Activated CD4-positive, CD25-positive, alpha-beta regulatory T cell treated with anti-CD3 and anti-CD28 coated beads, Interleukin-2, amount 50 U/mL, for 72 hours (primary cell): ENCODE data around the gene SLC34A3.
"Not testable (repeated sequence)": the region's sequence is repeated elsewhere in the genome, so short reads cannot be mapped to it uniquely, and the experiment has no call there.

ENCODE experiments used
- DNase-seq: peaks from one replicate; pipeline ENCODE4 v3.0.0; 2021

Gene SLC34A3

DNA sequence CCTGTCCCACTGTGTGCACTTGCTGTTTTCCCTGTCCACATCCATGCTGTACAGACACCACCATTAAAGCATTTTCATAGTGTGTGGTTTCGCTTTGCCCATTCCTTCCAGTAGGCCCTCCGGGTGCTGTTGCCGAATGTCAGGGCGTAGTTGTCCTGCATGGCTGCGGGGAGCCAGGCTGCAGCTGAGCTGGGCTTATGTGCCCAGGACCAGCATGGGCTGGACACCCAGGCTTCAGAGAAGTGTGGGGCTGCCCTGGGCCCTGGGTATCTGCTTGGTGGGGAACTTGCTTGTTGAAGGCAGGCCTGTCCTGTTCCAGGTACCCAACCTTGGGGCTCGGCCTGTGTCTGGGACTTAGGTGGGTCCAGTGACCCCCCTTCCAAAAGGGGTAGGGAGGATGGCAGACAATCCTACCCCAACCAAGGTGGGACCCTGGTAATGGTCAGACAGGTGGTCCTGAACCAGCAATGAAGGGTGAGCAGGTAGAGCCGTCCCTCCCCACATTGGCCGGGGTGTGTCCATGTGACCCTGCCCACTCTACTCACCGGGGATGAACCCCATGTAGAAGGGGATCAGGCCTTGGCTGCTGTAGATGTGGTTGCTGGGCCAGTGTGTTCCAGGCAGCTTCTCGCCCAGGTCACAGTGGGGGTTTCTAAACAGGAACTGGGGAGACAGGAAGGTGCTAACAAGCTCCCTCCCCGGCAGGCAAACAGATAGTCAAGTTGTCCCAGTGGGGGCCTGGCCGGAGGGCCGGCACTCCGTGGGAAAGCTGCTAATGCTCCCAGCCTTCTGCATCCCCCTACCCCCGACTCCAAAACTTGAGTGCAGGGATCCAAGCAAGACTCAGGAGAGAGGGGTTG is 13.2 kb downstream of the SLC34A3 start:
- DNase-seq, result no peak

DNA sequence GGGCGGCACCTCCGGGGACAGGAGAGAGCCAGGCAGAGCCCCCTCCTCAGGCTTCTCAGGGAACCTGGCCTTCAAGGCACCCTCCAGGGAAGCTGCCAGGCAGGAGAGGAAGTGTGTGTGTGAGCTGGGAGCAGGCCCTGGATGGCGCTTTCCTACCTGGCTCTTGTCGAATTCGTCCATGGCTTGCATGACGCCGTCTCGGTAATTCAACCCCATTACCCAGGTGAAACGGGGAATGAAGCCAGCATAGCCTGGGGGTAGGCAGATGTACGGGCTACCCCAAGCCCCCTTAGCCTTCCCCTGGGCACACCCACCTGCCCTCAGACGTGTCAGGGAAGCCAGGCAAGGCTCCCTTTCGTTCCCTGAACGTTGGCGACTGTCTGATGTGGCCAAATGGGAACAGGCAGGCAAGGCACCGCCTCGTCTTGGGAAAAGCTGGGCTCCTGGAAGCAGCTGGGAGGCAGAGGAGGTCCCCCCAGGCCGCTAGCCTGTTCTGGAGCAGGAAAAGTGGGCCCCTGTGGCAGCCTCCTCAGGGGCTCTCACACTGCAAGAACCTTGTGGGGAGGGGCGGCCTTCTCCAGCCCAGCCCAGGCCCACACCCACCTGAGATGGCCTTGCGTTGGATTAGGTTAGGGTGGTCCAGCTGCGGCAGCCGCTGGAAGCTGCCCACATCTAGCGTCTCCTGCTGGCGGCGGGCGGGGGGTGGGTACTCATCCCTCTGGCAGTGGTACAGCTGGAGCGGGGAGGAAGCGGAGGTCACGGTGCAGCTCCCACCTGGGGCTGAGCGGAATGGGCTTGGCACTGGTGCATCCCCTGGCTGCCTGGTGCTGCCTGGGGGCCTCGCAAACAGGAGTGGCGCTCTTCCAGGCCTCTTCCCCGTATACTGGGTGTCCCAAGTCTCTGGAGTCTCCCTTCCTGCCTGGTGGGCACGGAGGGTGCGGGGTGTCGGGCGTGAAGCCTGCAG is 14.1 kb downstream of the SLC34A3 start:
- DNase-seq, result no peak

DNA sequence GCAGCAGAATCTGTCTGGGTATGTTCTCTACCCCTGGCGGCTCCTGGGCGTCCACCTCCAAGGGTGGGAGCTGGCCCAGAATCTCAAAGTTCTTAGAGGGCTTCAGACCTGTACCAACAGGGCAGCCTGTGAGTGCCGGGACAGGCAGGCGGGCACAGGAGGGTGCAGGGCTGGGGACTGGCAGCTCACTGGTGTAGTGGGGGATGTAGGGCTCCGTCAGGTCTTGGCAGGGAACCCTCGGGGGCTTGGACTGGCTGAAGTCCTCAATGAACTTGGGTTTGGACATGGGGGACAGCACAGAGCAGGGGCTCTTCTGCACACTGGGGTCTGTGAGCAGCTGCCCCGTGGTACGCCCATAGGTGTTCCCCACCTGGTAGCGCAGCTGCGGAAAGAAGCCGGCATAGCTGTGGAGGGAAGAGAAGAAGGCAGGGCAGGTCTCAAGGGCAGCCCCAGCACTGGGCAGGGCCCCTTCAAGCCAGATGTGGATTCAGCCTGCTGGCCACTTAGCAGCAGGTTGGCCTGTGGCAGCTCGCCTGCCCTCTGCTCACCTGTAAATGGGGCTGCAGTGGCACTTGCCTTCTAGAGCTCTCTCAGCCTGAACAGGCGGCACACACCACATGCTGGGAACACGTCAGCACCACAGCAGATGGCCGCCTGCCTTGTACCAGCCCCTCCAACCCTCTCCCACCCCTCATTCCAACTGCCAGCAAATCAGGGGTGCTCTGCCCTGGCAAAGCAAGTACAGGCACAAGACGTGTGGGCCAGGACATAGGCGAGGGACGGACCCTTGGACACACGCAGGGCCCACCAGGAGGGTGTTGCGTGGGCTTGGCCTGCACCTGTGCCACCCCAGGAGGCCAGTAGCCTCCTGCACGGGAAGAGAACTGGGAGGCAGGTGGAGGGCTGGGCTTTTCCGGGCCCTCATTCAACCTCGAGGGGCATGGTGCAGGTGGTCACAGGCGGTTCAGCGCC is 15.0 kb downstream of the SLC34A3 start:
- DNase-seq, result no peak

DNA sequence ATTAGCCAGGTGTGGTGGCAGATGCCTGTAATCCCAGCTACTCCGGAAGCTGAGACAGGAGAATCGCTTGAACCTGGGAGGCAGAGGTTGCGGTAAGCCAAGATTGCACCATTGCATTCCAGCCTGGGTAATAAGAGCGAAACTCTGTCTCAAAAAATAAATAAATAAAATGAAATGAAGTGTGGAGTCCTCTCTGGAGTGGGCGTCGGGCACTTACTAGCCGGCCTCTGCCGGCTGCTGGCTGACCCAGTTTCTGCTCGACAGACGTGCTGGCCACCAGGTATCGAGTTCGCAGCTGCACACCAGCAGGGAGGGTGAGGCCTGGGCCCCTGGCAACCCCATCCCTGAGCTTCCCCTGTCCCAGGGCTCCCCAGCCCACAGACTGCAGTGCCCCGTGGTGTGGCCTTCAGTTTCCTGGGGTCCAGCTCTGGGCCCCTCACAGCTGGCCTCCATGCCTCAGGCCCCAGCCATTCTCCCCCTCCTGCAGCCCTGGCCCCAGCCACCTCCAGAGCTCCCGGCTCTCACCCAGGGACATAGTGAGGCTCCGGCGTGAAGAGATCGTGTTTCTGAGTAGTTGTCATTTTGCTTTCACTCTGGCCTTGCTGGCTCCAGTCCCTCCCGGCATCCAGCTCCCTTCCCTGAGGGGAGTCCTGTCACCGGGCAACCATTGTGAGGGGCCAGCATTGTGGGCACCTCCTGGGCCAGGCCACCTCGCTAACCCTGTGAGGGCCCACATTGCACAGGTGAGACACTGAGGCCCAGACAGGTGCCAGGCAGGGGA is 16.6 kb downstream of the SLC34A3 start:
- no peak for DNase-seq

DNA sequence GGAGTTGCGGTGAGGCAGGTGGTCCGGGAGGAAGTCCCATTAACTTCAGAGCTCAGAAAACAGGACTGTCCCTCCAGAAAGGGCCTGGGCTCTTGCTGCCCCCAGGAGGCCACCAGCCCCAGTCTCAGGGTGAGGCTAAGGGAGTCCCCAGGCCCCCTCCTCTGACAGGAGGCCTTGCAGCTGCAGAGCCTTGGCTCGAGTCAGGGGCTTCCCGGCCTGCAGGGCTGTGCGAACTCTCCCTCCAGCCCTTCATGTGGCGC is 17.1 kb downstream of the SLC34A3 start:
- DNase-seq, result no peak

DNA sequence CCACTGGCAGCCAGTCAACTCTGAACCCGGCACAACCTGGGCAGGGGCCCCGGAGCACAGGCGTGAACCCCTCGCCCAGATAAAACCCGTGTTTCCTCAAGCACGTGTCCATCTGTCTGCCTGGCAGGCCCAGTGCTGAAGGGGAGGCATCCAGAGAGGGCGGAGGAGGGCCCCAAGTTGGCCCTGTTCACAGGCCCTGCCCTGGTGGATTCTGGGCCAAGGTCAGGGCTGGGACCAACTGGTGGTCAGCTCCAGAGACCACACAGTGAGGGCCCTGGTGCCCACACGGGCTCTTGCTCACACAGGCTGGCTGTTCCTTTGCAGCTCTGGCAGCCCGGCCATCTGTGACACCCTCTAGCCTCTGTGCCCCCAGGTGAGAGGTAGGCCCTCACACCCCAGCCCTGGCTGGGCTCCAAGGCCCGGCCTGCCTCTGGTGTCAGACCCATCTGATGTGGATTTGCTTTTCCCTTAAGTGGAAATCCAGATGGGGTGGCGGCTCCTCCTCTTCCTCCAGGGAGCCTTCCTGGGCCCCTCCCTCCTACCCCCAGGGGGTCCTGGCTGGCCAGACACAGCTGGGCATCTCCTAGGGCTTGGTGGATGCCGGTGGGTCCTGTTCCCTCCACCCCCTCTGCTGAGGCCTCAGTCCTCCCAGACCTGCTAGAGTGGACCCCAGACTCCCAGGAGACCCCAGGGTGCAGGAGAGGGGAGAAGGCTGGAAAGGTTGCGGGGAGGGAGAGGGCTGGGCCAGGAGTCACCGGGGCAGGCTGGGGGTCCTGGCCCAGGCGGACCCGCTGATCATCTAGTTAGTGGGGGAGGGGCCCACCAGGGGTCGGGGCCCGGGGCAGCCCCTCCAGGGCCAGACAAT is 19.9 kb downstream of the SLC34A3 start:
- no peak for DNase-seq

DNA sequence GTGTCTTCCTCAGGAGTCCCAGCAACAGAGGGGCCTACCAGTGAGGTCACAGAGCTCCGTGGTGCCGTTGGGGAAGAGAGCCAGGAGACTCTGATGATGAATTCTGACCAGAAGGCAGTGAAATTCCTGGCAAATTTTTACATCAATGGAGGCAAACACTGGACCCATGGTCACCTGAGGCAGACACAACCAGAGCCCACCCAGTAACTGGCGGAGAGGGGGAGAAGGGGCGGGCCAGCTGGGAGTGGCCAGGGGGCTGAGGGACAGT is 20.4 kb downstream of the SLC34A3 start, which contains the start of gene STPG3:
STPG3 (plus strand) TSS at position 93 of the 268 bp plus-strand sequence; CDS start at position 94, 1 bp downstream.
- no peak for DNase-seq

DNA sequence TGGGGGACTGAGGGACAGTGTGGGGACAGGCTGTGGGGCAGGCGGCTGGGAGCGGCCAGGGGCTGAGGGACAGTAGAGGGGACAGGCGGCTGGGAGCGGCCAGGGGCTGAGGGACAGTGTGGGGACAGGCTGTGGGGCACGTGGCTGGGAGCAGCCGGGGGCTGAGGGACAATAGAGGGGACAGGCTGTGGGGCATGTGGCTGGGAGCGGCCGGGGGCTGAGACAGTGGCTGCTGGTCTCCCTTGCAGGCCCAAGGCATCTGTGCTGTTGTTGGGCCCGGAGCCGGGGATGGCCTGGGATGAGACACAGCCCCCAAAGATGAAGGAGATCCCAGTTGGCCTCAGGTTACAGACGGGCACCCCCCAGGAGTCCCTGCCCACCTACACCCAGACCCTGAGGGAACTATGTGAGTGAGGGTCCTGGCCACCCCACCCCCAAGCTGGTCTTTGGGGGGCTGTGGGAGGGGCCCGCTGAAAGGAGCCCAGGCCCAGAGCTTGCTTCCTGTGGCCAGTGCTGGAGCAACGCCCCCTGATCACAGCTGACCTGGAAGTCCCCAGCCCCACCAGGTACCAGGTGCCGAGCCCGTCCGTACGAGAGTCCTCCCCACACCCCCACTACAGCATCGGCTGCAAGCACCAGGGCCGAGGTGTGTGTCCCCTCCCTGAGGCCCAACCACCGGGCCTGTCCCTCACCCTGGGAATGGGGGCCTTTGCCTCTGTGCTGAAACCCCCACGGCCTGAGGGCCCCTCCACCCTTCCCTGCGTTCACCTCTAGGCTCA is 21.0 kb downstream of the SLC34A3 start:
- no peak for DNase-seq

DNA sequence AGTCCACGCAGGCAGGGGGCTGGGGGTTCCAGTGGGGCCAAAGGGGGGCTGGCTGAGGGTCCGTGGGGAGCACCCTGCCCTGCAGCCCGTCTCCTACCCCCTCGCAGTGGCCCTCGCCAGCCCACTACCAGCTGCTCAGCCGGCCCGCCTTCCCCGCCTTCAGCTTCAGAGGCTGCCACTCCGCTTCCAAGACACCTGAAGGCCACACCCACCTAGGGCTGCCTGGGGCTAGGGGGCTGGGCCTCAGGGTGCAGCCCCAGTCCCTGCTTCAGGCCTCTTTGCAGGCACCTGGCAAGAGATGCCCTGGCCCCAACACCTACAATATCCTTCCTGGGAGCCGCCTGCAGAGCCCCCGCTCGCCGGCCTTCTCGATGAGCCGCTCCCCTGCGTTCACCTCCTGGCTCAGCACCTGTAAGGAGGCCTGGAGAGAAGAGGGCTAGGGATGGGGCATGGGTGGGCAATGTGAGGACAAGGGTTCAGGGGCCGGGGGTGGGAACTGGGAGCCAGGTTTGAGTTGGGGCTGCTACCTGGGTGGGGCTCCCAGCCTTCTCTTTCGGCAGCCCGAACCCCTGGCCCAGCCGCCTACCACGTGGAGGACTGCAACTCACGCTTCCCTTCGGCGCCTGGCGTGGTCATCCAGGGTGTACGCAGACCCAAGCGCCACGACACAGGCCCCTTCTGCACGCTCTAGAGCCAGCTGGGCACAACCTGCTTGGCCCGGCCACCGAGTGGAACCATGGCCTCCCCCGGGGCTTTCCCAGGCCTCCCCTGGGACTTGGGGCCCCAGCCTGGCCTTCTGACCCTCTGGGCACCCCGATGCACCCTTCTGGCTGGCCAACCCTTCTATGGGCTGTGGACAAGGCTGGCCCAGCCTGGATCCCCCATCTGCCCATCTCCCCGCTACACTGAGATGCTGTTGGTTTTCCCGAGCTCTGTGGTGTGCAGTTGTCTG is 22.1 kb downstream of the SLC34A3 start:
- no peak for DNase-seq

DNA sequence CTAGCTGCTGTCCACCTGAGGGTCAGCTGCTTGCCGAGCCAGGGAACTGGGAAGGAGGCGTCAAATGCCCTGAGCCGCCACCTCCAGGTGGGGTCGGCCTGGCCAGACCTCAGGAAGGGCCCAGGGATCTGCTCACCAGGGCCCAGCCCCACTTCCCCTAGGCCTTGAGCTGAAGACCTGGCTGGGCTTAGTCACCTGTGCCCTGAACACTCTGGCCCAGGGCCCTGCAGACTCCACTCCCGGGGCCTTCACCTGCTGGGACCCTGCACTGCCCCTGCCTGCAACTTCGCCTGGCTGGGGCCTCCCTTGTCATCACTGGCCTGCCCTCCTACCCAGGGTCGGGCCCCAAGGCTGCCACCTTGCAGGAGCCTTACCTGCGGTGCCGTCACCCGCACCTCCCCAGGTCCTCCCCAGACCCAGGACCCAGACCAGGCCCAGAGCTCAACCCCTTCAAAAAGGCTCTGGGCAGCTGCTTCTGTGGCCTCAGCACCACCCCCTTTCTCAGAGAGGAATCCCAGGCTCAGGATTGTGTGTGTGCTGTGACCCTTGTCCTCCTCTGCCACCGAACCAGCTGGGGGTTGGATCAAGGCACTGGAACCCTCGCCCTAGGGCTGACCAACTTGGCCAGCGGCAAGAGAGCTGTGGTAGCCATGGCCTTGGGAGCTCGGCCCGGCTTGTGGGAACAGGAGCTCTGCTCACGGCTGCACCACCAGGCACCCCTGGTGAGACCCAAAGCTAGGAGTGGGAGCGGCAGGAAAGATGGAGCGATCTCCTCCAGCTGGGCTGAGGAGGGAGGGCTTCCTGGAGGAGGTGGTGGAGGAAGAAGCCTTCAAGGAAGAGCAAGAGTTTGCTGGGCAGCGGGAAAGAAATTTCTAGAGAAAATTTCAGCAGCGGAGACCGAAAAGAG is 23.3 kb downstream of the SLC34A3 start:
- DNase-seq, result no peak

DNA sequence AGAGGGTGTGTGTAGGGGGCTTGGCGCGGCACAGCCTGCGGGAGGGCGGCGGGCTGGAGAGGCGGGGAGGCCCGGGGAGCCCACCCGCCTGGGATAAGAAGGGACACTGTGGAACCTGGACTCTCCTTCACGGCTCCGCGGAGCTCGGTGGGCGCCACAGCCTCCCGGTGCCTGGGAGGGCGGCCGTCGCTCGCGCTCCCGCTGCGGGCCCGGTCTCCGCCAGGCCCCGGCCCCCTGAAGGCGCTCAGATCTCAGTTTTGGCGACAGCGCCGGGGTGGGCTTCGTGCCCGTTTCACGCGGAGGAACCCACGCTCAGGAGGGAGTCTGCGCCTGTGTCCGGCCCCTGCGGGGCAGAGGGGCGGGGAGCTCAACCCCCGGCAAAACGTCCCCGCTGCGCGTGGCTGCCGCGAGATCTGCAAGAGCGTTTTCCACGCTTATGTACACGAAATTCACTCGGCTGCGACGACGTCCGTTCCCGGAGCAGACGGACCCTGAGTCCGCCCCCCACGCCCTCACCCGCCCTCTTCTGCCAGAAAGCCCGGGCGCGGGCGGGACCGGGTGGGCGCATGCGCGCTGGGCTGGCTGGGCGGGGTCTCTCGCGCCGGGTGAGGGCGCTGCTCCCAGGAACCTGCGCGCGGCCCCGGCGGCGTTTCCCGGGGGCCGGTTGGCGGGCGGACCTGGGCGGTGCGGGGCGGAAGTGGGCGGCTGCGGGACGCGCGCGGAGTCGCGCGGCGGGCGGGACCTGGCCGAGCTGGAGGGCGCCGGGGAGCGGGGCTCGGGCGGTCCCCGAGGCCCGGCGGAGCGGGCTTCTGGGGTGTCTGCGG is 24.1 kb downstream of the SLC34A3 start, which contains the start of gene NELFB:
NELFB (plus strand) TSS at position 704 of the 824 bp plus-strand sequence.
- DNase-seq, result peak; percentile 99

DNA sequence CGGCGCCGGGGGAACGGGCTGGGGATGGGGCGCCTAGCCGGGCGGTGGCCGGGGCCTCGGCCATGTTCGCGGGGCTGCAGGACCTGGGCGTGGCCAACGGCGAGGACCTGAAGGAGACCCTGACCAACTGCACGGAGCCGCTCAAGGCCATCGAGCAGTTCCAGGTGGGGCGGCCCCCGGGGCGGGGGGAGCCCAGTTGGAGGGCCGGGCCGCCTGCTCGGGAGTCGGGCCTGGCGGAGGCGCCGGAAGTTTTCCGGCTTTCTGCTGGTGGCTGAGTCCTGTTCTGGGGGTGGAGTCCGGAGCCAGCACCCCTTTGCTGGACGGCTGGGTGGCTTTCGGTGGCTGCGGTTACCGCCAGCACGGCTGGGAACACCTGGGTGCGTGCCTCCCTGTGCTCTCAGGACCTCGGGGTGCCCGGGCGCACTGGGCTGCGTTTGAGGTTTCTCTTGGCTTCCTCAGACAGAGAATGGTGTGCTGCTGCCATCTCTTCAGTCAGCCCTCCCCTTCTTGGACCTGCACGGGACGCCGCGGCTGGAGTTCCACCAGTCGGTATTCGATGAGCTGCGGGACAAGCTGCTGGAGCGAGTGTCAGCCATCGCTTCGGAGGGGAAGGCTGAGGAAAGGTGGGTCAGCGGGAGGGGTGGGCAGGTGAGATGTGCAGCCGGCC is 24.9 kb downstream of the SLC34A3 start:
- no peak for DNase-seq

DNA sequence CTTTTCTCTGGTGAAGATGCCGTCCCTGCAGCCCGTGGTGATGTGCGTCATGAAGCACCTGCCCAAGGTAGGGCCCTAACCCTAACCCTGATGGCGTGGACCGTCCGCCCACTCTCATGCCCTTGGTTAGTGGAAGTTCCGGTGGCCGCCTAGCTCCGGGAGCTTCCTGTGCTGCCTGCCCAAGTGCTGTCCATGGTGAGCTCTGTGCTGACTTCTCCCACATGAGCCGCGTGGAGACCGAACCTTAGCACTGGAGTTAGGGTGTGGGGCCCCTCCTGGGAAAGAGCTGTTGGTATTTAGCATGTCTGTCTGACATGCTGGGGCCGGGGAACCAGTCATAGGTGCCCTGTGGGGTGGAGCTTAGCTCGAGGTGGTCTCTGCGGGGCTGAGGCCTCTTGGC is 25.7 kb downstream of the SLC34A3 start:
- no peak for DNase-seq

DNA sequence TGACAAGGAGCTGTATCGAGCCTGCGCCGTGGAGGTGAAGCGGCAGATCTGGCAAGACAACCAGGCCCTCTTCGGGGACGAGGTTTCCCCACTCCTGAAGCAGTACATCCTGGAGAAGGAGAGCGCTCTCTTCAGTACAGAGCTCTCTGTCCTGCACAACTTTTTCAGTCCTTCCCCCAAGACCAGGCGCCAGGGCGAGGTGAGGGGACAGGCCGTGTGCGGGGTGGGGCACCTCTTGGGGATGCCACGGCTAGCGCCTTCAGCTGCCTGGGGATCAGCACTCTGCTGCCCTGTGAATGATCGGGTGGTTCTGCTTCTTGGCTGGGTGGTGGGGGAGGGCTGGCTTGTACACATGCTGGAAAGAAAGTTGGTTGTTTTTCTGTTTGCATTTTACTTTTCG is 26.2 kb downstream of the SLC34A3 start:
- no peak for DNase-seq

DNA sequence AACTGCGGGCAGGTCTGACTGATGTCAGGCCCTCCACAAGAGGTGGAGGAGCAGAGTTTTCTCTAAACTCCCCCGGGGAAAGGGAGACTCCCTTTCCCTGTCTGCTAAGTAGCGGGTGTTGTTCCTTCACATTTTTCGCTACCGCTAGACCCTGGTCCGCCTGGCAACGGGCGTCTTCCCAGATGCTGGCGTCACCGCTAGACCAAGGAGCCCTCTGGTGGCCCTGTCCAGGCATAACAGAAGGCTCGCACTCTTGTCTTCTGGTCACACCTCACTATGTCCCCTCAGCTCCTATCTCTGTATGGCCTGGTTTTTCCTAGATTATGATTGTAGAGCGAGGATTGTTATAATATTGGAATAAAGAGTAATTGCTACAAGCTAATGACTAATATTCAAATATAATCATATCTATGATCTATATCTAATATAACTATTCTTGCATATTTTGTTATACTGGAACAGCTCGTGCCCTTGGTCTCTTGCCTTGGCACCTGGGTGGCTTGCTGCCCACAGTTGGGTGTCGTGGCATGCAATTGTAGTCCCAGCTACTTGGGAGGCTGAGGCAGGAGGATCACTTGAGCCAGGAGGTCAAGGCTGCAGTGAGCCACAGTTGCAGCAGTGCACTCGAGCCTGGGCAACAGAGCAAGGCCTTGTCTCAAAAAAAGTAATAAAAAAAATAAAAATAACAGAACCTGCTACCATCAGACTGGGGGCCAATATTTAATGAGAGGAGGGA is 31.6 kb downstream of the SLC34A3 start:
- DNase-seq, result not testable (repeated sequence)

DNA sequence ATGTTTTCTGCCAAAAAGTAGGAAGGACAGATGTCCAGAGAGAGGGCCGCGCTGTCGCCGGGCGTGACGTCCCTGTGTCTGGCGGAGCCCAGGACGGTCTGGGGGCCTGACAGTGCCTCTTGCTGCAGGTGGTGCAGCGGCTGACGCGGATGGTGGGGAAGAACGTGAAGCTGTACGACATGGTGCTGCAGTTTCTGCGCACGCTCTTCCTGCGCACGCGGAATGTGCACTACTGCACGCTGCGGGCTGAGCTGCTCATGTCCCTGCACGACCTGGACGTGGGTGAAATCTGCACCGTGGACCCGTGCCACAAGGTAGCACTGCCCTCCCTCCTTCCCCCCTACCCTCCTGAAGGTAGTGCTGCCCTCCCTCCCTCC is 32.2 kb downstream of the SLC34A3 start:
- DNase-seq, result no peak
